ENCODE measurements around the gene SERINC4.

The SERINC4 gene

GRCh38 chr15:43800286-43801141, 494 bp upstream of the SERINC4 start, which contains the start of gene HYPK:
Gene HYPK, plus strand, starts transcription at chr15:43800599. Its CDS starts 24 bp downstream, at chr15:43800623.
- H3K27me3 ChIP-seq (ENCODE audit: insufficient read depth, poor library complexity, severe bottlenecking), result no peaks in the 10 kb centered on the region
- no peak for TF ChIP-seq CTCF (IDR thresholded peaks at IDR 0.05; ENCODE audit: poor library complexity, severe bottlenecking)
- H3K4me3 ChIP-seq (ENCODE audit: severe bottlenecking), result peak within 1 kb of the TSS; percentile 91
- peak within 1 kb of the TSS; percentile 63 for H3K27ac ChIP-seq (ENCODE audit: poor library complexity, severe bottlenecking)
- H3K36me3 ChIP-seq (ENCODE audit: low read depth), result peaks cover 78% of the 10 kb centered on the region
- ATAC-seq (ENCODE audit: low read depth), result peak; percentile 85
- DNase-seq (ENCODE audit: low spot score), result peak; percentile 96
- no peaks in the 10 kb centered on the region for H3K9me3 ChIP-seq (ENCODE audit: severe bottlenecking)
- H3K4me1 ChIP-seq (ENCODE audit: insufficient read depth, poor library complexity, severe bottlenecking), result peaks cover 12% of the 10 kb centered on the region

GRCh38 chr15:43799209-43799944, 643 bp downstream of the SERINC4 start:
- H3K4me3 ChIP-seq (ENCODE audit: severe bottlenecking), result no peak overlapping the region
- H3K27ac ChIP-seq (ENCODE audit: poor library complexity, severe bottlenecking), result peak overlapping the region; percentile 63
- DNase-seq (ENCODE audit: low spot score) (no peak), ATAC-seq (ENCODE audit: low read depth) (no peak)
- H3K9me3 ChIP-seq (ENCODE audit: severe bottlenecking), result no peaks in the 10 kb centered on the region
- H3K27me3 ChIP-seq (ENCODE audit: insufficient read depth, poor library complexity, severe bottlenecking), result no peaks in the 10 kb centered on the region
- H3K36me3 ChIP-seq (ENCODE audit: low read depth), result peaks cover 78% of the 10 kb centered on the region
- H3K4me1 ChIP-seq (ENCODE audit: insufficient read depth, poor library complexity, severe bottlenecking), result peaks cover 12% of the 10 kb centered on the region
- no peak for TF ChIP-seq CTCF (IDR thresholded peaks at IDR 0.05; ENCODE audit: poor library complexity, severe bottlenecking)

GRCh38 chr15:43796566-43796965, 3.5 kb downstream of the SERINC4 start:
- DNase-seq (ENCODE audit: low spot score) (no peak), ATAC-seq (ENCODE audit: low read depth) (no peak)
- TF ChIP-seq CTCF (IDR thresholded peaks at IDR 0.05; ENCODE audit: poor library complexity, severe bottlenecking), result no peak
- Histone ChIP-seq H3K27me3 (ENCODE audit: insufficient read depth, poor library complexity, severe bottlenecking) (no peaks in the 10 kb centered on the region), H3K27ac (ENCODE audit: poor library complexity, severe bottlenecking) (no peak overlapping the region), H3K9me3 (ENCODE audit: severe bottlenecking) (no peaks in the 10 kb centered on the region), H3K4me3 (ENCODE audit: severe bottlenecking) (no peak overlapping the region), H3K4me1 (ENCODE audit: insufficient read depth, poor library complexity, severe bottlenecking) (peaks cover 10% of the 10 kb centered on the region), H3K36me3 (ENCODE audit: low read depth) (peaks cover 71% of the 10 kb centered on the region)

- no peak for TF ChIP-seq CTCF (IDR thresholded peaks at IDR 0.05; ENCODE audit: poor library complexity, severe bottlenecking)
- H3K27ac ChIP-seq (ENCODE audit: poor library complexity, severe bottlenecking), result no peak overlapping the region
- DNase-seq (ENCODE audit: low spot score), result no peak
- no peaks in the 10 kb centered on the region for H3K27me3 ChIP-seq (ENCODE audit: insufficient read depth, poor library complexity, severe bottlenecking)
- ATAC-seq (ENCODE audit: low read depth), result no peak
- no peak overlapping the region for H3K4me3 ChIP-seq (ENCODE audit: severe bottlenecking)
- no peaks in the 10 kb centered on the region for H3K9me3 ChIP-seq (ENCODE audit: severe bottlenecking)
- peaks cover 5% of the 10 kb centered on the region for H3K4me1 ChIP-seq (ENCODE audit: insufficient read depth, poor library complexity, severe bottlenecking)
- H3K36me3 ChIP-seq (ENCODE audit: low read depth), result peaks cover 65% of the 10 kb centered on the region
Measured at GRCh38 chr15:43795997-43796396, 4.0 kb downstream of the SERINC4 start.

Data from RWPE2 (cell line).